MM.1S (cell line): ENCODE measurements around the gene EVL.

Experiments
- DNase-seq: peaks from one replicate; pipeline ENCODE4 v3.0.0-alpha.2; 2015
- H2AFZ ChIP-seq: fragments of 300-600 bp; sonication (generic); 2 replicates; pipeline ENCODE4 v1.6.0; 2016; ENCODE audit warnings: antibody characterized with exemption, low read length
- H3F3A ChIP-seq: fragments of 300-600 bp; sonication (generic); 2 replicates; pipeline ENCODE4 v1.6.1; 2016; ENCODE audit warnings: mild to moderate bottlenecking, antibody characterized with exemption, low read length, moderate library complexity, mixed read lengths; ENCODE audit not compliant: insufficient read depth
- H3K27ac ChIP-seq: fragments of 300-600 bp; sonication (generic); 2 replicates; pipeline ENCODE4 v1.5.1; 2016; ENCODE audit warnings: mild to moderate bottlenecking, low read length
- H3K27me3 ChIP-seq: fragments of 300-600 bp; sonication (generic); replicated peaks from 2 replicates; pipeline ENCODE4 v1.6.0; 2016; ENCODE audit warnings: low read length; ENCODE audit not compliant: insufficient read depth
- H3K36me3 ChIP-seq: fragments of 300-600 bp; sonication (generic); replicated peaks from 2 replicates; pipeline ENCODE4 v1.6.1; 2016; ENCODE audit warnings: mild to moderate bottlenecking, low read length, mixed read lengths; ENCODE audit not compliant: insufficient read depth
- H3K4me1 ChIP-seq: fragments of 300-600 bp; sonication (generic); 2 replicates; pipeline ENCODE4 v1.6.1; 2016; ENCODE audit warnings: low read length, mixed read lengths
- H3K4me2 ChIP-seq: fragments of 300-600 bp; sonication (generic); 2 replicates; pipeline ENCODE4 v1.6.0; 2016; ENCODE audit warnings: low read depth, low read length
- H3K4me3 ChIP-seq: fragments of 300-600 bp; sonication (generic); 2 replicates; pipeline ENCODE4 v1.5.1; 2016; ENCODE audit warnings: low read length, mixed read lengths
- H3K79me2 ChIP-seq: fragments of 300-600 bp; sonication (generic); 2 replicates; pipeline ENCODE4 v1.6.1; 2016; ENCODE audit warnings: mixed run types, low read length, mixed read lengths
- H3K9ac ChIP-seq: fragments of 300-600 bp; sonication (generic); 2 replicates; pipeline ENCODE4 v1.6.1; 2016; ENCODE audit warnings: low read length, mixed read lengths
- H3K9me2 ChIP-seq: fragments of 300-600 bp; sonication (generic); replicated peaks from 2 replicates; pipeline ENCODE4 v1.6.1; 2016; ENCODE audit warnings: mild to moderate bottlenecking, low read length, mixed read lengths; ENCODE audit not compliant: insufficient read depth
- H3K9me3 ChIP-seq: fragments of 300-600 bp; sonication (generic); replicated peaks from 2 replicates; pipeline ENCODE4 v1.6.1; 2016; ENCODE audit warnings: mild to moderate bottlenecking, low read length, mixed read lengths; ENCODE audit not compliant: insufficient read depth
- H4K20me1 ChIP-seq: fragments of 300-600 bp; sonication (generic); 2 replicates; pipeline ENCODE4 v1.6.1; 2016; ENCODE audit warnings: mild to moderate bottlenecking, low read length, moderate library complexity, mixed read lengths; ENCODE audit not compliant: insufficient read depth
- EZH2 ChIP-seq: fragments of 300-600 bp; sonication (generic); optimal IDR thresholded peaks from 2 replicates; pipeline ENCODE3; 2017; ENCODE audit warnings: low read depth, mild to moderate bottlenecking, antibody characterized with exemption, low read length, mixed read lengths
- EZH2phosphoT487 ChIP-seq: fragments of 300-600 bp; sonication (generic); IDR thresholded peaks from 2 replicates; pipeline ENCODE4 v1.6.1; 2018; ENCODE audit warnings: antibody characterized with exemption, low read length
- TF ChIP-seq, protein P1 (sequence below): fragments of 300-600 bp; sonication (generic); IDR thresholded peaks from 2 replicates; pipeline ENCODE4 v1.5.1; 2016; ENCODE audit warnings: antibody characterized with exemption, low read length, mixed read lengths

EVL gene

DNA sequence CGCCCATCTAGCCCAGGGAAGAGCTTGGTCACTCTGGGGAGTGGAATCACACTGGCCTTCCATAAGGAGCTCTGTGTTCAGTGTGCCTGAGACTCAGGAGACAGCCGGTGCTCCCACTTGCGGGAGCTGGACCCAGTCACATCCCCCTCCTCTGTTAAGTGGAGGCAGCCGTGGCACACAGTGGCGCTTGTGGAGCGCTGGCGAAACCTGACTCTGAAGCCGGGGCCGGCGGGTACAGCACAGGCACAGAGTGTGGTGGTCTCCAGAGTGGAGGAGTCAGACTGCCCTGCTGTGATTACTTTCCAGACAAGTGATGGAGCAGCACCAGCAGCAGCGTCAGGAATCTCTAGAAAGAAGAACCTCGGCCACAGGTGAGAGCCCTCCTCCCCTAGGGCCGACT is 61.2 kb downstream of the EVL start:
- Histone ChIP-seq H3K27me3 (no peaks in the 10 kb centered on the region), H3K9me2 (no peaks in the 10 kb centered on the region), H3K27ac (no peak overlapping the region), H3F3A (no peaks in the 10 kb centered on the region), H3K9ac (no peak overlapping the region), H4K20me1 (no peaks in the 10 kb centered on the region), H2AFZ (no peak overlapping the region), H3K79me2 (no peaks in the 10 kb centered on the region), H3K4me3 (no peak overlapping the region), H3K4me2 (no peak overlapping the region), H3K4me1 (no peaks in the 10 kb centered on the region), H3K9me3 (no peaks in the 10 kb centered on the region), H3K36me3 (no peaks in the 10 kb centered on the region)
- TF ChIP-seq, protein P1, sequence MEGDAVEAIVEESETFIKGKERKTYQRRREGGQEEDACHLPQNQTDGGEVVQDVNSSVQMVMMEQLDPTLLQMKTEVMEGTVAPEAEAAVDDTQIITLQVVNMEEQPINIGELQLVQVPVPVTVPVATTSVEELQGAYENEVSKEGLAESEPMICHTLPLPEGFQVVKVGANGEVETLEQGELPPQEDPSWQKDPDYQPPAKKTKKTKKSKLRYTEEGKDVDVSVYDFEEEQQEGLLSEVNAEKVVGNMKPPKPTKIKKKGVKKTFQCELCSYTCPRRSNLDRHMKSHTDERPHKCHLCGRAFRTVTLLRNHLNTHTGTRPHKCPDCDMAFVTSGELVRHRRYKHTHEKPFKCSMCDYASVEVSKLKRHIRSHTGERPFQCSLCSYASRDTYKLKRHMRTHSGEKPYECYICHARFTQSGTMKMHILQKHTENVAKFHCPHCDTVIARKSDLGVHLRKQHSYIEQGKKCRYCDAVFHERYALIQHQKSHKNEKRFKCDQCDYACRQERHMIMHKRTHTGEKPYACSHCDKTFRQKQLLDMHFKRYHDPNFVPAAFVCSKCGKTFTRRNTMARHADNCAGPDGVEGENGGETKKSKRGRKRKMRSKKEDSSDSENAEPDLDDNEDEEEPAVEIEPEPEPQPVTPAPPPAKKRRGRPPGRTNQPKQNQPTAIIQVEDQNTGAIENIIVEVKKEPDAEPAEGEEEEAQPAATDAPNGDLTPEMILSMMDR, result no peak
- TF ChIP-seq EZH2, result no peak
- no peak for TF ChIP-seq EZH2phosphoT487
- DNase-seq, result no peak

DNA sequence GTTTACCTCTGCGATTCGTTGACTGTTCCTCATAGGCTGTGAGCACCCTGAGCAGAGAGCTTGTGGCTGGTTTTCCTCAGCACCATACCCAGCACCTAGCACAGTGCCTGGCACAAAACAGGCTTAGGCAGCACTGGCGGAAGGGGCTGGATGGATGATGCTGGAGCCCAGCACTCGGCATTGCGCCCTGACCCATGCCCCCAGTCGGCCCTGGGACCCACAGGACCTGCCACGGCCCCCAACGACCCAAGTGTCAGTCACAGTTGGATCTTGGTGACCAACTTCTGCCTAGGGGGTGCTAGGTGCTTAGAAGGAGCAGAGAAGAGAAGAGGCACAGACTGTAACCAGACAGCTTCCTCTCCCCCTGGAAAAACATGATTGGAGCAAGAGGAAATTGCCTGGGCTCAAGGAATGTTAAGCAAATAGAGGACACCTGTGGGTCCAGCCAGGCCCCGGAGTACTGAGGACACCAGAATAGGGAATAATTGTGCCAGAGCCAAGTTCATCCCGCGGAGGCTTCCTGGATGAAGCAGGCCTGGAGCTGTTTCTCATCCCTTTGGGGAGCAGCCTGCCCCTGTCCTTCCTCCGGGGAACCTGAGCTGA is 62.7 kb downstream of the EVL start:
- Histone ChIP-seq H3K9me2 (no peaks in the 10 kb centered on the region), H3K9me3 (no peaks in the 10 kb centered on the region)

DNA sequence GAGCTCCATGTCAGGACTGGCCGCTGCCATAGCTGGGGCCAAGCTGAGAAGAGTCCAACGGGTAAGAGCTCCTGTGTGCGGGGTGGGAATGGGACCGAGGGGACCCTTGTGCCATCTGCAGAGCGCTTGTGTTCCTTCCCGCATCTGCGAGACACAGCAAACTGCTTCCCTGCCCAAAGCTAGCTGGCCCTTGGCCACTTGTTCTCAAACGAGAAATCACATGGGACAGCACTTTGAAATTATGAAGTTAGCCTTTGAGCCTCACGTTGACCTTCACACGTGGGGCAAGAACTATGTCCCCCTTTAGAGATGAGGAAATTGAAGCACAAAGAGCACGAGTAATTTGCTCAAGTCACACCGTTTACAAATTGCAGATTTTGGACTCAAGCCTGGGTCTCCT is 63.5 kb downstream of the EVL start:
- Histone ChIP-seq H3K4me1 (no peaks in the 10 kb centered on the region), H3K9ac (no peak overlapping the region), H3K79me2 (no peaks in the 10 kb centered on the region), H2AFZ (no peak overlapping the region), H4K20me1 (no peaks in the 10 kb centered on the region), H3K27ac (no peak overlapping the region), H3F3A (no peaks in the 10 kb centered on the region), H3K9me2 (no peaks in the 10 kb centered on the region), H3K36me3 (no peaks in the 10 kb centered on the region), H3K27me3 (no peaks in the 10 kb centered on the region), H3K4me3 (no peak overlapping the region), H3K9me3 (no peaks in the 10 kb centered on the region), H3K4me2 (no peak overlapping the region)
- DNase-seq, result no peak
- no peak for TF ChIP-seq EZH2phosphoT487
- TF ChIP-seq, protein P1, result no peak
- TF ChIP-seq EZH2, result no peak

More for the DNA sequence above, 62.7 kb downstream of the EVL start:
- Histone ChIP-seq H2AFZ (no peak overlapping the region), H3K4me2 (no peak overlapping the region), H3K27ac (no peak overlapping the region), H3F3A (no peaks in the 10 kb centered on the region), H4K20me1 (no peaks in the 10 kb centered on the region), H3K36me3 (no peaks in the 10 kb centered on the region), H3K27me3 (no peaks in the 10 kb centered on the region), H3K79me2 (no peaks in the 10 kb centered on the region), H3K4me1 (no peaks in the 10 kb centered on the region), H3K4me3 (no peak overlapping the region), H3K9ac (no peak overlapping the region)
- TF ChIP-seq, protein P1, result no peak
- TF ChIP-seq EZH2 (no peak), EZH2phosphoT487 (no peak)
- DNase-seq, result no peak
